Heart left ventricle (tissue), 13 donors: ENCODE results near the gene GPC3.

Experiments used
- CTCF ChIP-seq, 12 donors: fragments of 200-600 bp; sonication (generic) in 4 of 12; IDR thresholded peaks; one replicate each; pipeline versions ENCODE4 v1.5.0 to v1.8.0; 2018 to 2022; ENCODE audit warnings: antibody characterized with exemption in 12 of 12, mild to moderate bottlenecking in 5 of 12
- POLR2A ChIP-seq, 2 donors: fragments of 450-650 bp; IDR thresholded peaks; one replicate each; pipeline ENCODE4 v1.6.1; 2017; ENCODE audit warnings: antibody characterized with exemption in 2 of 2, mild to moderate bottlenecking in 2 of 2, moderate library complexity in 2 of 2
- donor health status: ischemic (EF 13 %, LVEDD 7.1; RV severe dilation, severe dysfunction).
- donor health status: DM: no; HTN: yes; CAD: no.
- donor health status: DM: no; HTN: no; CAD: no.
- donor health status: ischemic (EF 25% LVEDD 6.9; RV normal size, moderate dysfunction).
- donor health status: ischemic (EF 25% LVEDD 5.7; RV mildly dilated, moderate dysfunction).
- donor health status: ischemic (EF 35%, LVEDD 5.7; RV mildly dilated, moderate dysfunction).
- donor health status: nonischemic (EF 11% LVEDD 7.7; RV severe dilation, severe dysfunction).
- donor health status: DM: yes; HTN: yes; CAD: no.
- donor health status: PGD.
- donor health status: ischemic (EF 29% LVEDD 5.4; RV normal size, mild dysfunction).
- donor health status: nonischemic (EF 23%, LVEDD 6.1; RV moderate dilation, normal function).

GRCh38 chrX:133633162-133633561, 352.2 kb downstream of the GPC3 start:
- no peak for TF ChIP-seq CTCF (IDR thresholded peaks at IDR 0.05)
- no peak for TF ChIP-seq POLR2A (IDR thresholded peaks at IDR 0.05)
